GM12801 (cell line): Measurements from ENCODE around the gene TPSD1.

Experiments
- TF ChIP-seq, protein P1 (sequence below): IDR thresholded peaks from one replicate; pipeline ENCODE4 v1.5.1; 2011; ENCODE audit warnings: control low read depth; ENCODE audit not compliant: insufficient read length; ENCODE audit errors: extremely low read depth

TPSD1 gene

GRCh38 chr16:1260101-1260680 lies 4.3 kb downstream of the TPSD1 start:
- TF ChIP-seq, protein P1, sequence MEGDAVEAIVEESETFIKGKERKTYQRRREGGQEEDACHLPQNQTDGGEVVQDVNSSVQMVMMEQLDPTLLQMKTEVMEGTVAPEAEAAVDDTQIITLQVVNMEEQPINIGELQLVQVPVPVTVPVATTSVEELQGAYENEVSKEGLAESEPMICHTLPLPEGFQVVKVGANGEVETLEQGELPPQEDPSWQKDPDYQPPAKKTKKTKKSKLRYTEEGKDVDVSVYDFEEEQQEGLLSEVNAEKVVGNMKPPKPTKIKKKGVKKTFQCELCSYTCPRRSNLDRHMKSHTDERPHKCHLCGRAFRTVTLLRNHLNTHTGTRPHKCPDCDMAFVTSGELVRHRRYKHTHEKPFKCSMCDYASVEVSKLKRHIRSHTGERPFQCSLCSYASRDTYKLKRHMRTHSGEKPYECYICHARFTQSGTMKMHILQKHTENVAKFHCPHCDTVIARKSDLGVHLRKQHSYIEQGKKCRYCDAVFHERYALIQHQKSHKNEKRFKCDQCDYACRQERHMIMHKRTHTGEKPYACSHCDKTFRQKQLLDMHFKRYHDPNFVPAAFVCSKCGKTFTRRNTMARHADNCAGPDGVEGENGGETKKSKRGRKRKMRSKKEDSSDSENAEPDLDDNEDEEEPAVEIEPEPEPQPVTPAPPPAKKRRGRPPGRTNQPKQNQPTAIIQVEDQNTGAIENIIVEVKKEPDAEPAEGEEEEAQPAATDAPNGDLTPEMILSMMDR: no peak

GRCh38 chr16:1261131-1261892 lies 5.4 kb downstream of the TPSD1 start:
- TF ChIP-seq, protein P1: no peak

- TF ChIP-seq, protein P1: no peak
These were observed 6.5 kb downstream of the TPSD1 start for GRCh38 chr16:1262210-1262845.

GRCh38 chr16:1262846-1263221 lies 7.0 kb downstream of the TPSD1 start:
- TF ChIP-seq, protein P1: no peak

DNA sequence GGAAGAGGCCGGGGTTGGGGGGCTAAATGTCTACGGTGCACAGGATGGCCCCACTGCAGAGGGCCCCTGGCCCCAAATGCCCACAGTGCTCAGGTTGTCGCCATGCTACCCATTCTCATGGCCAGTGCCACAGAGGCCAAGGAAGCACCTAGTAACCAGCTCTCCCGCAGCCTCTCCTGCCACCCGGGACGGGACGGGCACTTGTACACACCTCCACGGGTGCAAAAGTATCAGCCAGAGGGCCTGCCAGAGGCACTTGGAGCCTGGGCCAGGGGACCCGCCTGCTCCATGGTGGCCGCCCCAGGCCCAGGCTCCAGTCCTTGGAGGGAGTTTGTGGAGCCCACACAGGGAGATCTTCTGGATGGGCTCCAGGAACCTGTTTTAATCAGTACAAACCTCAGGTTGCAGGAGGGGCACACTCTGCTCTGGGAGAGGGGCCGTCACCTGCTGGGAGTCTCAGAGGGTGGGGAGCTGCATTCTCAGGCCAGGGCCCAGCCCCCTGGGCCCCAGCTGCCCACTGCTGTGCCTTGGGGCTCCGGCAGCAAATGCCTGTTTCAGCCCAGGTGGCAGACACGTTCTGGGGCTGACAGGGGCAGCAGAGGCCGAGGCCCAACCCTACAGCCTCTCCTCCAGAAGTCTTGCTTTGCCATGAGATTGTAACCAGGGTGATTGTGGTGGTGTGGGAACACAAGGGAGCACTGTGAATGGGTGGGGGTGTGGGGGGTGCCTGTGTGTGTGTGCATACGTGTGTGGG lies 7.9 kb downstream of the TPSD1 start:
- TF ChIP-seq, protein P1: no peak

DNA sequence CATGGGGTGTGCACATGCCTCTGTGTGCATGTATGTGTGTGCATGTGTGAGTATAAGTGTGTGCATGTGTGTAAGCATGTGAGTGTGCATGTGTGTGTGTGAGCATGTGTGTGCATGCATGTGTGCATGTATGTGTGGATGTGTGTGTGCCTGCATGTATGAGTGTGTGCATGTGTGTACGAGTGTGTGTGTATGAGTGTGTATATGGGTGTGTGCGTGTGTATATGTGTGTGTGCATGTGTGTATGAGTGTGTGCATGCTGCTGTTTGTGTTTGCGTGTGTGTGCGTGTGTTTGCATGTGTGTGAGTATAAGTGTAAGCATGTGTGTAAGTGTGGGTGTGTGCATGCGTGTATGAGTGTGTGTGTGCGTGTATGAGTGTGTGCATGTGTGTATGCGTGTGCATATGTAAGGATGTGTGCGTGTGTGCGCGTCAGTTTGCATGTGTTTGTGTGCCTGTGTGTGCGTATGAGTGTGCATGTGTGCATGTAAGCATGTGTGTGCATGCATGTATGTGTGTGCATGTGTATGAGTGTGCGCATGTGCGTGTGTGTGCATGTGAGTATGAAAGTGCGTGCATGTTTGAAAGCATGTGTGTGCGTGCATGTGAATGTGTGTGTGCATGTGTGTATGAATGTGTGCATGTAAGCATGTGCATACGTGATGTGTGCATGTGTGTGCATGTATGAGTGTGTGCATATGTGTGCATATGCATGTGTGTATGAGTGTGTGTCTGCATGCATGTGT lies 8.6 kb downstream of the TPSD1 start:
- TF ChIP-seq, protein P1: no peak

- TF ChIP-seq, protein P1: no peak
These were observed 9.3 kb downstream of the TPSD1 start for GRCh38 chr16:1265090-1265630.
